HepG2 (cell line): Measurements from ENCODE around the gene KLHL11. TPM values are rescaled to one million over a fixed set of nuclear protein-coding genes. Genes with fewer than 3 reads are reported as not detected.

ENCODE experiments used
- ATAC-seq: fragments of 200-7000 bp; cut with Tn5 transposase; 3 replicates; pipeline ENCODE4 v1.9.1; 2020; ENCODE audit warnings: mild to moderate bottlenecking, moderate library complexity
- BruUV-seq: library from RNA; stranded (reverse); fragments of 400-500 nt; replicated peaks from 2 replicates; lab custom pipeline; 2021; lab: Mats Ljungman, UMichigan
- CTCF ChIA-PET: fragments of 300-600 bp; formaldehyde crosslinking; extraction: SDS; loops from one replicate; lab custom pipeline; 2021; ENCODE audit warnings: low total read pairs, inconsistent platforms, low intra/inter-chr PET ratio; lab: Yijun Ruan, JAX
- POLR2A ChIA-PET: fragments of 350-600 bp; sonication (Branson Sonifier 250); formaldehyde crosslinking; loops from one replicate; lab custom pipeline; 2020; ENCODE audit warnings: antibody characterized with exemption, inconsistent platforms; lab: Yijun Ruan, JAX
- DNase-seq: peaks from one replicate; pipeline ENCODE4 v3.0.0-alpha.2; 2015; ENCODE audit warnings: low spot score
- FAIRE-seq: peaks from 3 replicates; lab custom pipeline; 2011; peaks lifted over from hg19 to GRCh38; lab: Jason Lieb, UNC
- H2AFZ ChIP-seq: one replicate; pipeline ENCODE4 v1.6.1; 2011; ENCODE audit warnings: low read length, inconsistent platforms
- H3K27ac ChIP-seq: fragments of 300-600 bp; 3 replicates; pipeline ENCODE4 v1.8.0; 2011; ENCODE audit warnings: mixed run types, mild to moderate bottlenecking, mixed read lengths, low read length, inconsistent platforms; ENCODE audit not compliant: insufficient read depth; ENCODE audit errors: extremely low read length
- H3K27me3 ChIP-seq, 2 experiments: fragments of 200-600 bp in 1 of 2; 2 replicates in 1 of 2; 3 replicates in 1 of 2; pipeline versions ENCODE4 v1.6.0 to v1.8.0; 2011; ENCODE audit warnings: low read length in 2 of 2, mild to moderate bottlenecking in 2 of 2, moderate library complexity in 2 of 2, inconsistent platforms in 1 of 2; ENCODE audit not compliant: insufficient read depth in 2 of 2, control insufficient read depth in 1 of 2
- H3K36me3 ChIP-seq, 2 experiments: fragments of 200-600 bp in 1 of 2; replicated peaks in 1 of 2; 2 replicates in 1 of 2; 3 replicates in 1 of 2; pipeline versions ENCODE4 v1.5.1 to v1.8.0; 2011; ENCODE audit warnings: low read length in 2 of 2, inconsistent platforms in 1 of 2; ENCODE audit not compliant: insufficient read depth in 2 of 2, control insufficient read depth in 1 of 2
- H3K4me1 ChIP-seq: 2 replicates; pipeline ENCODE4 v1.5.1; 2012; ENCODE audit warnings: low read length, inconsistent platforms; ENCODE audit not compliant: insufficient read depth
- H3K4me2 ChIP-seq: 2 replicates; pipeline ENCODE4 v1.6.0; 2011; ENCODE audit warnings: low read depth, low read length, inconsistent platforms
- H3K4me3 ChIP-seq, 3 experiments: fragments of 200-600 bp in 1 of 3; sonication (generic), shearing (Covaris generic) in 1 of 3; replicated peaks in 1 of 3; 2 replicates each; pipeline ENCODE4 v1.5.1; 2011 to 2016; ENCODE audit warnings: low read length in 3 of 3, inconsistent platforms in 2 of 3, low read depth in 2 of 3, mild to moderate bottlenecking in 2 of 3, control low read depth in 1 of 3, mixed read lengths in 1 of 3; ENCODE audit not compliant: insufficient read depth in 1 of 3
- H3K79me2 ChIP-seq: one replicate; pipeline ENCODE4 v1.6.1; 2011; ENCODE audit warnings: low read length, inconsistent platforms; ENCODE audit not compliant: insufficient read depth
- H3K9ac ChIP-seq: 2 replicates; pipeline ENCODE4 v1.6.0; 2011; ENCODE audit warnings: mild to moderate bottlenecking, low read depth, low read length, inconsistent platforms; ENCODE audit not compliant: insufficient read depth
- H3K9me3 ChIP-seq: 2 replicates; pipeline ENCODE4 v1.5.1; 2012; ENCODE audit warnings: mild to moderate bottlenecking, low read length
- H4K20me1 ChIP-seq: 2 replicates; pipeline ENCODE4 v1.6.0; 2011; ENCODE audit warnings: inconsistent platforms, mild to moderate bottlenecking, low read length, moderate library complexity; ENCODE audit not compliant: insufficient read depth
- ADNP ChIP-seq: sonication (generic); formaldehyde crosslinking; IDR thresholded peaks from 2 replicates; pipeline ENCODE4 v1.4.0; 2020; ENCODE audit warnings: missing genetic modification reagents
- ATAD3A ChIP-seq: sonication (generic); formaldehyde crosslinking; IDR thresholded peaks from 2 replicates; pipeline ENCODE4 v1.4.0; 2020; ENCODE audit warnings: missing genetic modification reagents
- BRF2 ChIP-seq: sonication (generic); formaldehyde crosslinking; IDR thresholded peaks from 2 replicates; pipeline ENCODE4 v1.8.1; 2022; ENCODE audit warnings: mild to moderate bottlenecking, missing genetic modification reagents
- CAMTA2 ChIP-seq: sonication (generic); formaldehyde crosslinking; IDR thresholded peaks from 2 replicates; pipeline ENCODE4 v1.4.0; 2020; ENCODE audit warnings: mild to moderate bottlenecking, missing genetic modification reagents, borderline replicate concordance
- CCAR2 ChIP-seq: fragments of 200-400 bp; formaldehyde crosslinking; optimal IDR thresholded peaks from 2 replicates; pipeline ENCODE3; 2018; ENCODE audit warnings: low read depth, mild to moderate bottlenecking, low read length, moderate library complexity
- CEBPB ChIP-seq: IDR thresholded peaks from 2 replicates; pipeline ENCODE4 v1.6.1; 2011; ENCODE audit warnings: low read depth, low read length, improper control_type of control experiment, borderline replicate concordance
- HDAC2 ChIP-seq: sonication (generic); formaldehyde crosslinking; IDR thresholded peaks from 2 replicates; pipeline ENCODE4 v1.4.0; 2020; ENCODE audit warnings: missing genetic modification reagents
- HMG20A ChIP-seq: IDR thresholded peaks from 2 replicates; pipeline ENCODE4 v1.6.1; 2016; ENCODE audit warnings: borderline replicate concordance
- IRF2 ChIP-seq: IDR thresholded peaks from 2 replicates; pipeline ENCODE4 v1.6.1; 2018; ENCODE audit warnings: missing genetic modification reagents, missing compliant biosample characterization
- JARID2 ChIP-seq: sonication (generic); formaldehyde crosslinking; IDR thresholded peaks from 2 replicates; pipeline ENCODE4 v1.8.1; 2023; ENCODE audit warnings: missing genetic modification reagents, inconsistent platforms; ENCODE audit not compliant: insufficient replicate concordance
- KMT2B ChIP-seq: IDR thresholded peaks from 2 replicates; pipeline ENCODE4 v1.6.1; 2016; ENCODE audit warnings: missing genetic modification reagents, missing compliant biosample characterization
- NR2C2 ChIP-seq: sonication (generic); formaldehyde crosslinking; IDR thresholded peaks from 2 replicates; pipeline ENCODE4 v1.4.0; 2020; ENCODE audit warnings: missing genetic modification reagents, mild to moderate bottlenecking, moderate library complexity, borderline replicate concordance
- REXO4 ChIP-seq: sonication (generic); formaldehyde crosslinking; IDR thresholded peaks from 2 replicates; pipeline ENCODE4 v1.8.0; 2022; ENCODE audit warnings: missing genetic modification reagents, mild to moderate bottlenecking, borderline replicate concordance
- SMARCE1 ChIP-seq: fragments of 450-650 bp; IDR thresholded peaks from 2 replicates; pipeline ENCODE4 v1.6.1; 2017; ENCODE audit warnings: borderline replicate concordance
- SMC3 ChIP-seq: IDR thresholded peaks from 2 replicates; pipeline ENCODE4 v1.6.1; 2011; ENCODE audit warnings: low read length, improper control_type of control experiment
- XRCC5 ChIP-seq: fragments of 200-400 bp; formaldehyde crosslinking; optimal IDR thresholded peaks from 2 replicates; pipeline ENCODE3; 2017; ENCODE audit warnings: mild to moderate bottlenecking, low read length
- ZNF121 ChIP-seq: sonication (generic); formaldehyde crosslinking; IDR thresholded peaks from 2 replicates; pipeline ENCODE4 v1.5.0; 2020; ENCODE audit warnings: mild to moderate bottlenecking, missing genetic modification reagents
- ZNF552 ChIP-seq: sonication (generic); formaldehyde crosslinking; IDR thresholded peaks from 2 replicates; pipeline ENCODE4 v1.9.0; 2022; ENCODE audit warnings: missing genetic modification reagents, mild to moderate bottlenecking, borderline replicate concordance
- ZNF607 ChIP-seq: sonication (generic); formaldehyde crosslinking; IDR thresholded peaks from 2 replicates; pipeline ENCODE4 v1.5.1; 2020; ENCODE audit warnings: missing genetic modification reagents, mild to moderate bottlenecking, borderline replicate concordance
- ZNF766 ChIP-seq: sonication (generic); formaldehyde crosslinking; IDR thresholded peaks from 2 replicates; pipeline ENCODE4 v1.5.0; 2020; ENCODE audit warnings: missing genetic modification reagents, borderline replicate concordance
- ZNF770 ChIP-seq: sonication (generic); formaldehyde crosslinking; IDR thresholded peaks from 2 replicates; pipeline ENCODE4 v1.5.0; 2020; ENCODE audit warnings: mild to moderate bottlenecking, missing genetic modification reagents
- ZNF790 ChIP-seq: sonication (generic); formaldehyde crosslinking; IDR thresholded peaks from 2 replicates; pipeline ENCODE4 v1.8.0; 2022; ENCODE audit warnings: missing genetic modification reagents, mild to moderate bottlenecking, borderline replicate concordance
- ZSCAN25 ChIP-seq: sonication (generic); formaldehyde crosslinking; IDR thresholded peaks from 2 replicates; pipeline ENCODE4 v1.8.0; 2022; ENCODE audit warnings: mild to moderate bottlenecking, missing genetic modification reagents
- WGBS: methylation state at CpG from one replicate; pipeline ENCODE4 v1.1.6; 2017; ENCODE audit warnings: low lambda C conversion rate; 5-methylcytosine and 5-hydroxymethylcytosine counted together
- in situ Hi-C: cut with HindIII; loops from 2 replicates; pipeline ENCODE4 v1.10.0; 2017; ENCODE audit warnings: low pct_unique_long_range_greater_than_20kb; ENCODE audit not compliant: extremely low pct_ligation_motif_present
- intact Hi-C: fragments of 100-400 bp; cut with micrococcal nuclease; formaldehyde crosslinking; loops from one replicate; pipeline ENCODE4 v1.10.0; 2022; ENCODE audit not compliant: unreplicated experiment
- polyA plus RNA-seq, 8 experiments: library from polyadenylated mRNA; depleted of rRNA in 3 of 8; stranded (reverse) in 7 of 8; unstranded in 1 of 8; fragments of >200 nt; fragmentation: Illumina TruSeq in 4 of 8; extraction: Trizol in 4 of 8; gene quantifications; 2 replicates each; pipeline versions ENCODE4 v1.2.1 to v1.2.3, GENCODE V29; 2011 to 2016; ENCODE audit warnings: low read depth in 4 of 8, missing spikeins in 1 of 8, mixed read lengths in 1 of 8; ENCODE audit not compliant: insufficient read depth in 1 of 8
- total RNA-seq, 5 experiments: library from RNA; depleted of rRNA; stranded (reverse); fragments of >200 nt; fragmentation: Illumina TruSeq; extraction: Trizol; gene quantifications; 2 replicates each; pipeline ENCODE4 v1.2.3, GENCODE V29; 2016; ENCODE audit warnings: low read depth in 1 of 5

Gene KLHL11
- total and polyA plus RNA-seq, 2 of the 13 experiments (the other 11 are each of a cell fraction or from before 2014, with no cell fraction given): 7.7 to 27.5 TPM

- H3K27ac ChIP-seq: peak overlapping the region; percentile 68
- ChIA-PET POLR2A (interaction anchor here (0.6 to 3.8 kb wide), 9 partner anchors 10 to 105 kb away, joined by 3 to 18 read pairs (median 3); partner anchors contain the start of genes ACLY, JUP, KLHL11 and ODAD4), CTCF (no interaction called here)
- FAIRE-seq (peak; percentile 63), DNase-seq (peak; percentile 29), ATAC-seq (peak; percentile 22; the same call in 2 of the 3 replicates)
- H2AFZ ChIP-seq: no peak overlapping the region
- H3K9ac ChIP-seq: no peak overlapping the region; the same call in 1 of the 2 replicates
- H3K9me3 ChIP-seq: no peaks in the 10 kb centered on the region
- H4K20me1 ChIP-seq: no peaks in the 10 kb centered on the region
- H3K79me2 ChIP-seq: no peaks in the 10 kb centered on the region
- 95% methylated on average over 7 of the region's 7 CpGs for WGBS
- no peaks in the 10 kb centered on the region for H3K27me3 ChIP-seq
- no peak overlapping the region for H3K4me2 ChIP-seq
- BruUV-seq: no TSS peak
- peaks cover 35% of the 10 kb centered on the region for H3K4me1 ChIP-seq
- intact Hi-C loops: no loop called here
- H3K4me3 ChIP-seq: no peak overlapping the region
- H3K36me3 ChIP-seq: peaks cover 36 to 81% of the 10 kb centered on the region in 2 experiments
- in situ Hi-C loops: no loop called here
- TF ChIP-seq CCAR2 (no peak), ZNF766 (CRISPR knock-in tag) (no peak), ZNF552 (no peak), SMARCE1 (no peak), BRF2 (CRISPR knock-in tag) (no peak), NR2C2 (CRISPR knock-in tag) (peak; percentile 38; the same call in 1 of the 2 replicates), HMG20A (peak; percentile 15; the same call in 1 of the 2 replicates), SMC3 (no peak), ZNF607 (CRISPR knock-in tag) (0 out of 2 replicates have a peak, but pooled peaks have one; percentile 47), ZSCAN25 (CRISPR knock-in tag) (no peak), ADNP (CRISPR knock-in tag) (0 out of 2 replicates have a peak, but pooled peaks have one; percentile 34), REXO4 (CRISPR knock-in tag) (no peak), HDAC2 (CRISPR knock-in tag) (peak; percentile 11; the same call in 1 of the 2 replicates), XRCC5 (no peak), ZNF121 (no peak), ZNF790 (CRISPR knock-in tag) (no peak), KMT2B (CRISPR knock-in tag) (no peak), CAMTA2 (CRISPR knock-in tag) (no peak), JARID2 (CRISPR knock-in tag) (no peak), IRF2 (CRISPR knock-in tag) (no peak), CEBPB (no peak), ATAD3A (CRISPR knock-in tag) (no peak), ZNF770 (peak; percentile 87)
Measured at GRCh38 chr17:41891135-41892020, 26.2 kb upstream of the KLHL11 start.
